GM12872 (cell line): ENCODE results near the gene CDK6.

ENCODE experiments used
- TF ChIP-seq, protein P1 (sequence below): IDR thresholded peaks from 3 replicates; pipeline ENCODE4 v1.5.1; 2011; ENCODE audit warnings: low read depth, mild to moderate bottlenecking, low read length, moderate library complexity; ENCODE audit not compliant: insufficient read depth

The CDK6 gene

DNA sequence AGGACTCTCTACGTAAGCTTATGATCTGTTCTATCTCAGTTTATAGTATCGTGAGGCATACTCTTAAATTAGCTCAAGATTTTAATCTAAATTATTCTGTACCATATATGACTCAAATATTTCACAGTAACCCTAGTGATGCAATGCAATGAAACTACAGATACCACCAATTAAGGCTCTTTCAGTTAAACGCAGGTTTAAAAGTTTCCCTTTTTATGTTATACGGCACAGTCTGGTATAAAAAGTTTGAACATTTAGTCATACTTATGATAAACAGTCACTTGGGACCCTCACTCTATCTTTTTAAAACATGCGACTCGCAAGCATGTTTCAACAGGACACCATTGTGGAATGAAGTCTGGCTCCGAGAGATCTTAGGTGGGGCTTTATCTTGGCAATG is 107.2 kb downstream of the CDK6 start:
- TF ChIP-seq, protein P1, sequence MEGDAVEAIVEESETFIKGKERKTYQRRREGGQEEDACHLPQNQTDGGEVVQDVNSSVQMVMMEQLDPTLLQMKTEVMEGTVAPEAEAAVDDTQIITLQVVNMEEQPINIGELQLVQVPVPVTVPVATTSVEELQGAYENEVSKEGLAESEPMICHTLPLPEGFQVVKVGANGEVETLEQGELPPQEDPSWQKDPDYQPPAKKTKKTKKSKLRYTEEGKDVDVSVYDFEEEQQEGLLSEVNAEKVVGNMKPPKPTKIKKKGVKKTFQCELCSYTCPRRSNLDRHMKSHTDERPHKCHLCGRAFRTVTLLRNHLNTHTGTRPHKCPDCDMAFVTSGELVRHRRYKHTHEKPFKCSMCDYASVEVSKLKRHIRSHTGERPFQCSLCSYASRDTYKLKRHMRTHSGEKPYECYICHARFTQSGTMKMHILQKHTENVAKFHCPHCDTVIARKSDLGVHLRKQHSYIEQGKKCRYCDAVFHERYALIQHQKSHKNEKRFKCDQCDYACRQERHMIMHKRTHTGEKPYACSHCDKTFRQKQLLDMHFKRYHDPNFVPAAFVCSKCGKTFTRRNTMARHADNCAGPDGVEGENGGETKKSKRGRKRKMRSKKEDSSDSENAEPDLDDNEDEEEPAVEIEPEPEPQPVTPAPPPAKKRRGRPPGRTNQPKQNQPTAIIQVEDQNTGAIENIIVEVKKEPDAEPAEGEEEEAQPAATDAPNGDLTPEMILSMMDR = no peak

DNA sequence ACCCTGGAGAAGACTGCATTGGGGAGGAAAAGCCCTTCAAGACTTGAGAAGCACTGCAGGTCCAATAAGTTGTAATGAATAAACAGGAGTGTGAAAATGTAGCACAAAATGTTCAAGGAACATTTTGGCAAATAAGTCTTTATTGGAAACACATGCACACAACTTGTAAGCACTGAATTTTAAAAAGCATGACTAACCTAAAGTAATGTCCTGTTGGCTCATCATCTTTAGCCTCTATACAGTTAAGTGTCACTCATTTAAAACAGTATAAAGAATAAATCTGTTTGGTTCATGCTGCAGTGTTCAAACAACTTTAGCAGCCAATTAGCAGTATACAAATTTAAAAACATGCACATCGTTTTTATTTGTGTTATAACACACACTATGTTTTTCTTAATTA is 108.6 kb downstream of the CDK6 start:
- TF ChIP-seq, protein P1 = no peak

DNA sequence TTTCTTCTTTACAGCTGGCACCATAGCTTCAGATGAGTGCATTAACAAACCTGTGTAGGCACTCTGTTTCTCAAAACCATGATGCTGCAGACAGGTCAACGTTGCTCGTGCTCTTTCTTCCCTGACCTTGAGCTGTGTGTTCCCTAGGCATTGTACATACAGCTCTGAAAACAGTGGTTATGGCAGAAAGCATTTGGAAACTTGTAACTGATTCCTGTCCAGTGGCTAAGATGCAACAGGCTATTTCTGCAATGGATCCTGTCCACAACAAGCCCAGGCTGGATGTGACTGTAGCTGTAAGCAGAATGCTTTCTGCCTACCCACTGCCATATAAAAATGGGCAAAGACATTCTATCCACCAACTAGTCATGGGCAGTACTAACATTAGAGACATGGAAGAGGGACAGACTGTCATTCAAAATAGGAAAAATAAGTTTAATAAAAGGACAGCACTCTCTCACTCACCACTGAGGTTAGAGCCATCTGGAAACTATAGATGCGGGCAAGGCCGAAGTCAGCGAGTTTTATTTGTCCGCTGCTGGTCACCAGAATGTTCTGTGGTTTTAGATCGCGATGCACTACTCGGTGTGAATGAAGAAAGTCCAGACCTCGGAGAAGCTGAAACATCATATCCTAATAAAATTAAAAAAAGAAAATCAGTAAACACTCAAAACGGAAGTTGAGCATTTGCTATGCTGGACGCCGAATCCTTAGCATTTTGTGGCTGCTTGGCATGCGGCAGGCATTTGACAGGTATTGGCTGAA is 111.0 kb downstream of the CDK6 start:
- TF ChIP-seq, protein P1 = no peak

DNA sequence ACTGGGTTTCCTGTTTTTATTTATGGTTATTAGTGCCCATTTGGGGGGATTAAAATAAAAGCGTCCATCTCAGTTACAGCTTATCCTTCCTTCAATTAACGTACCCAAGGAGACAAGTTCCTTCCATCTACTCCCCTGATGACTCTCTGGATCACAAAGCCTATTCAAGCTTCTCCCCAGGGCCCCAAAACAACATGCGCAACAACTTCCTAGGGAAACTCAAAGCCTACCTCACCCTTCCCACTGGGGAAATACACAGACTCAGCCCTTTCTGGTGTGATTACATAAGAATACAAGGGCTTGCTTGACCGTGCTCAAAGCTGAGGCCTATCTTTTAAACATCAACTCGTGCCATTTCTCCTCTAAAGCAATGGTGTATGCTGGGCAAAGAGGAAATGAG is 112.4 kb downstream of the CDK6 start:
- TF ChIP-seq, protein P1 = no peak

DNA sequence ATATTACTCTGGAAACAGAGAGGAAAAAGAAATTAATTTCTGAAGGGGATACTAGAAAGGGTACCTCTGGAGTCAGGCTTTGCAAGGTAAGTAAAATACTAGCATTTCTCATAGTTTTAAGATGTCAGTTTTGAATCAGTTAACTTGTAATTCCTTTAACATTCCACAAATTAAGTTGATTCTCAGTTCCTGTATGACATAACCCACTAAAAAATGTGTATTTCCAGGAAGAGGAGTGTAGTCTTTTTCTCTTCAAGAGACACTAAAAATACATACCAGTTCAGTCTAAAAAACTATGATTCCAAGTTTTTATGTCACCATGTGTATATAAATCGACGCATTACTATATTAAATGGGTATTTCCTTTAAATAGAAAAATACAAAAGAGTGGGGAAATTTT is 113.2 kb downstream of the CDK6 start:
- TF ChIP-seq, protein P1 = no peak

DNA sequence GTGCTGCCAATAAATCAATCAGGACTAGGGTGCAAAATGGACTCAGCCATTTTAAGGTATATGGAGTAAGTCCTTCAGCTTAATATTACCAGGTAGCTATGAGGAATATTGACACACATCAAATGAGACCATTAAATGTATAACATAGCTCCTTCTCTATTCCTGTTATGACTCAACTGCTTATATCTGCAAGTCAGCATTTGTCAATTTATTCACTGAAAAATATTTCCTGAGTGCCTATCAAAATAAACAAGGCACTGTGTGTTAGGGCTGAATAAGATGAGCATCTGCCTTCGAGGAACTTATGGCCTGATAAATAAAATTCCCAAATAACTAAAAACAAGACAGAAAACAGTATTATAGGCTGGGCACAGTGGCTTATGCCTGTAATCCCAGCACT is 113.8 kb downstream of the CDK6 start:
- TF ChIP-seq, protein P1 = no peak

DNA sequence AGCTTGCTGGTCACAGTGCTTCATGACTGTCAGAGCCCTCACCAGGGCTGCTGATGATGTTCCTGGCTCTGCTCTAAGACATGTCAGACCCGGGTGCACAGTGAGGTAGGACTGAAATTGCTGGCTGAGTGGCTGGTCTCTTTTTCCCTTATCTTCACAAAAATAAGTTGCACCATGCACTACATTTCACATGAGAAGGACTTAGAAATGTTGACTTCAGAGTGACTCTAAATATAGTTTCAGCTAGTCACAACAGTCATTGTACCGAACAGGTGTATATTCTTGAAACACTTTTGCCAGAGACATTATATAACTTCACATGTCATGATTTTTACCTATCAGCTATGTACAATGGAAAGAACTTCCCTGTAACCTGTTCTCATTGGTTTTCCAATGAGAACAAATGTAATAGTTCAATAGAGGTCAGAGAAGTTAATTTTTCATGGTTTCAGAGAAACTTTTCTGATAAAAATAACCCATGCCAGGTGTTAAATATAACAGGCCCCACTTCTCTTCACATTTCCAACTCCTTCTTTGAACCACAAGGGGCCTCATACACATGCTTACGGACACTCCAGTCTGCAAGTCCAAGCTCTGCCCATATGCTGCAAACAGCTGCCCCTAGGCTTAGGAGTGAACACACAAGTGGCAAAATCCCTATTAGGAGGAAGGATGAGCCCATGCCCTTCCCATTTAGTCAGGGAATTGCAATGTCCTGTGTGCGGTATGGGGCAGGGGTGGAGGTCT is 115.6 kb downstream of the CDK6 start:
- TF ChIP-seq, protein P1 = peak; percentile 59; the same call in 2 of the 3 replicates
